VCaP (cell line): ENCODE data around the gene CDCA7L.
"Not testable (repeated sequence)": the region's sequence is repeated elsewhere in the genome, so short reads cannot be mapped to it uniquely, and the experiment has no call there.

Source experiments
- H3K27ac ChIP-seq: fragments of 450-650 bp; 2 replicates; pipeline ENCODE4 v1.5.1; 2017
- CTCF ChIP-seq: fragments of 450-650 bp; conservative IDR thresholded peaks from 2 replicates; pipeline ENCODE4 v1.5.1; 2017; ENCODE audit warnings: mild to moderate bottlenecking, moderate library complexity

CDCA7L gene

GRCh38 chr7:21934808-21935207 is 10.9 kb downstream of the CDCA7L start:
- no peak overlapping the region for H3K27ac ChIP-seq
- TF ChIP-seq CTCF, result no peak

GRCh38 chr7:21933293-21933692 is 12.4 kb downstream of the CDCA7L start:
- H3K27ac ChIP-seq, result not testable (repeated sequence)

GRCh38 chr7:21927693-21928092 is 18.0 kb downstream of the CDCA7L start:
- H3K27ac ChIP-seq, result no peak overlapping the region
- TF ChIP-seq CTCF, result no peak

GRCh38 chr7:21926448-21926847 is 19.3 kb downstream of the CDCA7L start:
- no peak overlapping the region for H3K27ac ChIP-seq
- no peak for TF ChIP-seq CTCF

GRCh38 chr7:21923658-21924057 is 22.0 kb downstream of the CDCA7L start:
- no peak for TF ChIP-seq CTCF
- peak overlapping the region; percentile 31; the same call in 1 of the 2 replicates for H3K27ac ChIP-seq

GRCh38 chr7:21922605-21923004 is 23.1 kb downstream of the CDCA7L start:
- no peak overlapping the region for H3K27ac ChIP-seq
- TF ChIP-seq CTCF, result no peak

GRCh38 chr7:21920936-21921335 is 24.8 kb downstream of the CDCA7L start:
- H3K27ac ChIP-seq, result no peak overlapping the region
- no peak for TF ChIP-seq CTCF

- H3K27ac ChIP-seq, result no peak overlapping the region
- TF ChIP-seq CTCF, result no peak
Measured at GRCh38 chr7:21918216-21918615, 27.5 kb downstream of the CDCA7L start.
